Keratinocyte (primary cell): ENCODE data around the gene HYDIN. TPM values are rescaled to one million over a fixed set of nuclear protein-coding genes. Genes with fewer than 3 reads are reported as not detected.
A peak's percentile ranks its signal among the peaks of the same experiment; 100 is the strongest.

Source experiments
- DNase-seq: peaks from one replicate; pipeline ENCODE4 v3.0.0-alpha.2; 2011; ENCODE audit warnings: low read depth, missing footprints, low spot score
- FAIRE-seq: peaks from 2 replicates; lab custom pipeline; 2011; peaks lifted over from hg19 to GRCh38; lab: Jason Lieb, UNC
- H2AFZ ChIP-seq: 2 replicates; pipeline ENCODE4 v1.6.0; 2012; ENCODE audit warnings: low read length, control low read depth, inconsistent platforms; ENCODE audit not compliant: control insufficient read depth
- H3K27ac ChIP-seq: 2 replicates; pipeline ENCODE4 v1.5.1; 2011; ENCODE audit warnings: low read length; ENCODE audit not compliant: control insufficient read depth, insufficient read depth
- H3K27me3 ChIP-seq: 3 replicates; pipeline ENCODE4 v1.6.0; 2011; ENCODE audit warnings: low read length; ENCODE audit not compliant: control insufficient read depth, insufficient read depth; ENCODE audit errors: extremely low read depth
- H3K36me3 ChIP-seq, 2 experiments: 2 replicates in 1 of 2; 3 replicates in 1 of 2; pipeline ENCODE4 v1.5.1; 2011; ENCODE audit warnings: low read length in 2 of 2, mild to moderate bottlenecking in 1 of 2; ENCODE audit not compliant: control insufficient read depth in 2 of 2, insufficient read depth in 2 of 2; ENCODE audit errors: extremely low read depth in 1 of 2
- H3K4me1 ChIP-seq: 3 replicates; pipeline ENCODE4 v1.5.1; 2011; ENCODE audit warnings: low read length; ENCODE audit not compliant: control insufficient read depth, insufficient read depth; ENCODE audit errors: extremely low read depth
- H3K4me2 ChIP-seq: 3 replicates; pipeline ENCODE4 v1.6.0; 2011; ENCODE audit warnings: low read depth, low read length; ENCODE audit not compliant: control insufficient read depth, insufficient read depth; ENCODE audit errors: extremely low read depth
- H3K4me3 ChIP-seq, 3 experiments: fragments of 200-600 bp in 1 of 3; sonication (generic) in 1 of 3; 2 replicates in 2 of 3; 3 replicates in 1 of 3; pipeline ENCODE4 v1.5.1; 2011 to 2016; ENCODE audit warnings: low read length in 3 of 3, mild to moderate bottlenecking in 3 of 3, control low read depth in 2 of 3, inconsistent platforms in 1 of 3, low read depth in 1 of 3, mixed read lengths in 1 of 3, mixed run types in 1 of 3, moderate library complexity in 1 of 3; ENCODE audit not compliant: control insufficient read depth in 2 of 3, insufficient read depth in 2 of 3; ENCODE audit errors: extremely low read depth in 1 of 3
- H3K79me2 ChIP-seq: 2 replicates; pipeline ENCODE4 v1.6.0; 2012; ENCODE audit warnings: low read length; ENCODE audit not compliant: control insufficient read depth, insufficient read depth
- H3K9ac ChIP-seq: 3 replicates; pipeline ENCODE4 v1.6.0; 2011; ENCODE audit warnings: low read length; ENCODE audit not compliant: control insufficient read depth, insufficient read depth; ENCODE audit errors: extremely low read depth
- H3K9me1 ChIP-seq: 3 replicates; pipeline ENCODE4 v1.6.0; 2011; ENCODE audit warnings: low read length; ENCODE audit not compliant: control insufficient read depth, insufficient read depth; ENCODE audit errors: extremely low read depth
- H3K9me3 ChIP-seq: 2 replicates; pipeline ENCODE4 v1.5.1; 2012; ENCODE audit warnings: low read depth, low read length; ENCODE audit not compliant: control insufficient read depth
- H4K20me1 ChIP-seq: 3 replicates; pipeline ENCODE4 v1.6.0; 2011; ENCODE audit warnings: low read length; ENCODE audit not compliant: control insufficient read depth, insufficient read depth; ENCODE audit errors: extremely low read depth
- CTCF ChIP-seq, 3 experiments: IDR thresholded peaks in 1 of 3; conservative IDR thresholded peaks in 1 of 3; optimal IDR thresholded peaks in 1 of 3; 2 replicates in 2 of 3; 3 replicates in 1 of 3; pipeline versions ENCODE3 to v1.5.1; 2011; ENCODE audit warnings: low read length in 3 of 3, mild to moderate bottlenecking in 3 of 3, moderate library complexity in 2 of 3, control low read depth in 1 of 3, inconsistent platforms in 1 of 3; ENCODE audit not compliant: insufficient read depth in 2 of 3; ENCODE audit errors: extremely low read depth in 1 of 3
- EZH2 ChIP-seq: IDR thresholded peaks from one replicate; pipeline ENCODE4 v1.6.1; 2012; ENCODE audit warnings: inconsistent platforms, mild to moderate bottlenecking, low read length, moderate library complexity
- dilution Hi-C: fragments of 300-500 bp; cut with MboI; formaldehyde crosslinking; loops from one replicate; pipeline ENCODE4 v1.7.0; 2020; ENCODE audit warnings: low sequenced_read_pairs; ENCODE audit not compliant: extremely low pct_ligation_motif_present
- polyA plus RNA-seq, 5 experiments: library from polyadenylated mRNA; depleted of rRNA in 3 of 5; stranded (reverse) in 3 of 5; stranded (forward) in 1 of 5; unstranded in 1 of 5; fragments of >200 nt; gene quantifications; 1 replicate in 1 of 5; 2 replicates in 3 of 5; 3 replicates in 1 of 5; pipeline versions ENCODE4 v1.2.1 to v1.2.3, GENCODE V29; 2011 to 2012; ENCODE audit warnings: missing spikeins in 2 of 5, low read depth in 1 of 5, low replicate concordance in 1 of 5

The HYDIN gene
- polyA plus RNA-seq, 1 donor (not counting 4 experiments of a cell fraction or from before 2014, with no cell fraction given), result 0.49 TPM

GRCh38 chr16:70770626-70771552 is 459.6 kb downstream of the HYDIN start:
- dilution Hi-C loops, result no loop called here
- Histone ChIP-seq H3K79me2 (no peaks in the 10 kb centered on the region), H3K4me1 (peaks cover 25% of the 10 kb centered on the region), H3K9me1 (peaks cover 3% of the 10 kb centered on the region), H3K4me2 (no peak overlapping the region), H4K20me1 (no peaks in the 10 kb centered on the region), H3K9me3 (no peaks in the 10 kb centered on the region), H3K9ac (no peak overlapping the region), H3K36me3 (peaks cover 6 to 13% of the 10 kb centered on the region in 2 experiments), H2AFZ (no peak overlapping the region), H3K27me3 (no peaks in the 10 kb centered on the region), H3K27ac (no peak overlapping the region), H3K4me3 (no peak overlapping the region)
- TF ChIP-seq EZH2, result no peak
- TF ChIP-seq CTCF (optimal IDR thresholded peaks at IDR 0.05 in 1 of 3, IDR thresholded peaks at IDR 0.05 in 1 of 3, conservative IDR thresholded peaks at IDR 0.05 in 1 of 3; ENCODE audit: extremely low read depth in 1 of 3, insufficient read depth in 2 of 3, low read length in 3 of 3), result peak; percentile 93 to 98 (median 95)
- peak; percentile 80 for FAIRE-seq
- DNase-seq, result no peak

GRCh38 chr16:70770291-70770625 is 460.3 kb downstream of the HYDIN start:
- Histone ChIP-seq H3K9me3 (no peaks in the 10 kb centered on the region), H2AFZ (no peak overlapping the region), H3K9ac (no peak overlapping the region), H3K9me1 (peaks cover 3% of the 10 kb centered on the region), H3K27ac (no peak overlapping the region), H3K27me3 (no peaks in the 10 kb centered on the region), H4K20me1 (no peaks in the 10 kb centered on the region), H3K79me2 (no peaks in the 10 kb centered on the region), H3K4me3 (no peak overlapping the region), H3K4me2 (no peak overlapping the region), H3K4me1 (peaks cover 25% of the 10 kb centered on the region), H3K36me3 (peaks cover 5 to 13% of the 10 kb centered on the region in 2 experiments)
- DNase-seq (no peak), FAIRE-seq (no peak)
- dilution Hi-C loops, result no loop called here
- no peak for TF ChIP-seq EZH2
- TF ChIP-seq CTCF (optimal IDR thresholded peaks at IDR 0.05 in 1 of 3, IDR thresholded peaks at IDR 0.05 in 1 of 3, conservative IDR thresholded peaks at IDR 0.05 in 1 of 3; ENCODE audit: extremely low read depth in 1 of 3, insufficient read depth in 2 of 3, low read length in 3 of 3), result no peak
